ENCODE data around the gene SMAD2.
"Not testable (repeated sequence)": the region's sequence is repeated elsewhere in the genome, so short reads cannot be mapped to it uniquely, and the experiment has no call there.

Gene SMAD2

GRCh38 chr18:47781561-47781960, 148.9 kb downstream of the SMAD2 start:
- no peak for DNase-seq

- DNase-seq = no peak
Measured at GRCh38 chr18:47780011-47780725, 150.3 kb downstream of the SMAD2 start.

GRCh38 chr18:47779381-47779780, 151.1 kb downstream of the SMAD2 start:
- no peak for DNase-seq

- DNase-seq = no peak
Measured at GRCh38 chr18:47777626-47778025, 152.8 kb downstream of the SMAD2 start.

GRCh38 chr18:47775961-47776360, 154.5 kb downstream of the SMAD2 start:
- no peak for DNase-seq

- DNase-seq = no peak
Measured at GRCh38 chr18:47773931-47774330, 156.5 kb downstream of the SMAD2 start.

- DNase-seq = peak; percentile 36
Measured at GRCh38 chr18:47772374-47773248, 157.8 kb downstream of the SMAD2 start.

GRCh38 chr18:47771922-47772321, 158.5 kb downstream of the SMAD2 start:
- DNase-seq = no peak

- DNase-seq = no peak
Measured at GRCh38 chr18:47767699-47768098, 162.8 kb downstream of the SMAD2 start.

GRCh38 chr18:47767198-47767597, 163.3 kb downstream of the SMAD2 start:
- DNase-seq = not testable (repeated sequence)

All from fibroblast of skin of right biceps (primary cell).